SK-N-SH (cell line): Measurements from ENCODE around the gene MARF1.

ENCODE experiments used
- CHD2 ChIP-seq: fragments of 150-350 bp; IDR thresholded peaks from 2 replicates; pipeline ENCODE4 v1.6.1; 2018; ENCODE audit warnings: low read length; ENCODE audit not compliant: partially characterized antibody
- MXI1 ChIP-seq: IDR thresholded peaks from 2 replicates; pipeline ENCODE4 v1.6.1; 2012; ENCODE audit warnings: mild to moderate bottlenecking, low read depth, low read length, improper control_type of control experiment
- RFX5 ChIP-seq: IDR thresholded peaks from 2 replicates; pipeline ENCODE4 v1.6.1; 2012; ENCODE audit warnings: mild to moderate bottlenecking, improper control_type of control experiment, low read length
- TF ChIP-seq, protein P1 (sequence below): IDR thresholded peaks from 2 replicates; pipeline ENCODE4 v1.4.0; 2012; ENCODE audit warnings: low read depth

- TF ChIP-seq, protein P1, sequence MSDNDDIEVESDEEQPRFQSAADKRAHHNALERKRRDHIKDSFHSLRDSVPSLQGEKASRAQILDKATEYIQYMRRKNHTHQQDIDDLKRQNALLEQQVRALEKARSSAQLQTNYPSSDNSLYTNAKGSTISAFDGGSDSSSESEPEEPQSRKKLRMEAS = no peak
- TF ChIP-seq CHD2 (no peak), RFX5 (no peak), MXI1 (no peak)
Observed at GRCh38 chr16:15606518-15607220, 36.3 kb downstream of the MARF1 start.
